ENCODE measurements around the gene DDHD1.

DNA sequence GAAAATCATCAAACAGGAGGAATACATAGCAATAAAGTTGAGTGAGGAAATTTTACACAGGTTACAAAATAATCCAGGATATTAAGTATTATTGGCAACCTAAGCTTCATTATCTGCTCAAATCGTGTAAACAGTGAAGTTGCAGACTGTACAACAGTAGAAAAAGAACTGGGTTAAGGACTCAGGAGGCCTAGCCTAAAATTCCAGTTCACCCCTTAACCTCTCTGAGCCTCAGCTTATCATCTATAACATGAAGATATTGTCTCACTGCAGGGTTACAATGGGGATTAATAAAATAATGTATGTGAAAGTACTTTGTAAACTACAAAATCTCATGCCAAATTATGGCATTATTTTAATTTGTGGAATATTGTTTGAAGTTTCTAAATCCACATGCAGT is 26.0 kb downstream of the DDHD1 start:
- TF ChIP-seq, protein P1, sequence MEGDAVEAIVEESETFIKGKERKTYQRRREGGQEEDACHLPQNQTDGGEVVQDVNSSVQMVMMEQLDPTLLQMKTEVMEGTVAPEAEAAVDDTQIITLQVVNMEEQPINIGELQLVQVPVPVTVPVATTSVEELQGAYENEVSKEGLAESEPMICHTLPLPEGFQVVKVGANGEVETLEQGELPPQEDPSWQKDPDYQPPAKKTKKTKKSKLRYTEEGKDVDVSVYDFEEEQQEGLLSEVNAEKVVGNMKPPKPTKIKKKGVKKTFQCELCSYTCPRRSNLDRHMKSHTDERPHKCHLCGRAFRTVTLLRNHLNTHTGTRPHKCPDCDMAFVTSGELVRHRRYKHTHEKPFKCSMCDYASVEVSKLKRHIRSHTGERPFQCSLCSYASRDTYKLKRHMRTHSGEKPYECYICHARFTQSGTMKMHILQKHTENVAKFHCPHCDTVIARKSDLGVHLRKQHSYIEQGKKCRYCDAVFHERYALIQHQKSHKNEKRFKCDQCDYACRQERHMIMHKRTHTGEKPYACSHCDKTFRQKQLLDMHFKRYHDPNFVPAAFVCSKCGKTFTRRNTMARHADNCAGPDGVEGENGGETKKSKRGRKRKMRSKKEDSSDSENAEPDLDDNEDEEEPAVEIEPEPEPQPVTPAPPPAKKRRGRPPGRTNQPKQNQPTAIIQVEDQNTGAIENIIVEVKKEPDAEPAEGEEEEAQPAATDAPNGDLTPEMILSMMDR (IDR thresholded peaks at IDR 0.05 in 8 of 11, conservative IDR thresholded peaks at IDR 0.05 in 3 of 11), result no peak
- TF ChIP-seq POLR2A (IDR thresholded peaks at IDR 0.05), result no peak
